HG03520 (cell line): Measurements from ENCODE around the gene RSPH4A.
A peak's percentile ranks its signal among the peaks of the same experiment; 100 is the strongest.
"Not testable (repeated sequence)": the region's sequence is repeated elsewhere in the genome, so short reads cannot be mapped to it uniquely, and the experiment has no call there.

Experiments used
- ATAC-seq: cut with Tn5 transposase; IDR thresholded peaks from one replicate; pipeline ENCODE4 v1.9.1; 2021; ENCODE audit warnings: mild to moderate bottlenecking, moderate library complexity; ENCODE audit not compliant: unreplicated experiment

Gene RSPH4A

DNA sequence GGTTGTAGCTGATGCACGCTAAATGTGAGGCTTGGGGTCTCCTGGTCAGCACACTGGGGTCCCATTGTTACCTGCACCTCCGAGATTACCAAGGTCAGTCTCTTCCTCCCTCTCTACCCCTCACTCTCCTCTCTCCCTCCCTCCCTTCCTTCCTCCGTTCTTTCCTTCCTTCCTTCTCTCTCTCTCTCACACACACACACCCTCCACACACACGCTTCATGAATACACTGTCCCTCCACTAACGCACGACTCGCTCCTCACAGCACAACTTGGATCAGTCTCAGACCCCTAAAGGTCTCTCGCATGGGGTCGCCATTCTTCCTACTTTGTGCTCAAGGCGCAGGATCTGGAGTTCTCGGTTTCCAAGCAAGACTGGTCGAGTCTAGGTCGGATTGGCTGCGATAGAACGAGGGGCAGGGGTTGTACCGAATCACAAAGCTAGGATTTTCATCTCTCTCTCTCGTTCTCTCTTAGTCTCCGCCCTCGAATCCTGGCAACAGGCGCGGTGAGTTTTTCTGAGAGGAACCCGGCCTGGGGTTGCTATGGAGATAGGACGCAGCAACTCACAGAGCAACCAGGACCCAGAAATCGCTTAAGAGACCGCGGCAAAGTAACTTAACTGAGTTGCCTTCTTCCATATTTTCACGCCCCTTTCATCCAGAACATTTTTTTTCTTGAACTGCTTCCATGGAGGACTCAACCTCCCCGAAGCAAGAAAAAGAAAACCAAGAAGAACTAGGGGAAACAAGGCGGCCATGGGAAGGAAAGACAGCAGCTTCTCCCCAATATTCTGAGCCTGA, at the start of gene RSPH4A:
Gene RSPH4A, plus strand, starts transcription at position 543 of the 800 bp plus-strand sequence. Its CDS starts 145 bp downstream, at position 688.
- peak; percentile 98 for ATAC-seq

DNA sequence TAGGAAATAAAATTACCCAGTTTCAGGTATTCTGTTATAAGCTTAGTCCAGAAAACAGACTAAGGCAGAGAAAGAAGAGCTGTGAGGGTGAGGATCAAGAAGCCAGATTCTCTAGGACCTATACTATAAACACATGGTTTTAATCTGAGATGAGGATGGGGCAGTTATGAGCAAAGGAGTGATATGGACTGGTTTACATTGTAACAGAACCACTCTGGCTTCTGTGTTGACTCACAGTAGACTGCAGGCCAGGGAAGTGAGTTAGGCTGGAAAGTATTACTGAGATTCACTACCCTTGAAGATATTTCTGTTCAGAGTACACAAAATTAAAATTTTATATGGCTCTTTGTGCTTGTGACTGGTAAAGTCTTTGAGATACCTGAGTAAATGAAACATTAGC, 48.2 kb upstream of the RSPH4A start:
- ATAC-seq, result no peak

DNA sequence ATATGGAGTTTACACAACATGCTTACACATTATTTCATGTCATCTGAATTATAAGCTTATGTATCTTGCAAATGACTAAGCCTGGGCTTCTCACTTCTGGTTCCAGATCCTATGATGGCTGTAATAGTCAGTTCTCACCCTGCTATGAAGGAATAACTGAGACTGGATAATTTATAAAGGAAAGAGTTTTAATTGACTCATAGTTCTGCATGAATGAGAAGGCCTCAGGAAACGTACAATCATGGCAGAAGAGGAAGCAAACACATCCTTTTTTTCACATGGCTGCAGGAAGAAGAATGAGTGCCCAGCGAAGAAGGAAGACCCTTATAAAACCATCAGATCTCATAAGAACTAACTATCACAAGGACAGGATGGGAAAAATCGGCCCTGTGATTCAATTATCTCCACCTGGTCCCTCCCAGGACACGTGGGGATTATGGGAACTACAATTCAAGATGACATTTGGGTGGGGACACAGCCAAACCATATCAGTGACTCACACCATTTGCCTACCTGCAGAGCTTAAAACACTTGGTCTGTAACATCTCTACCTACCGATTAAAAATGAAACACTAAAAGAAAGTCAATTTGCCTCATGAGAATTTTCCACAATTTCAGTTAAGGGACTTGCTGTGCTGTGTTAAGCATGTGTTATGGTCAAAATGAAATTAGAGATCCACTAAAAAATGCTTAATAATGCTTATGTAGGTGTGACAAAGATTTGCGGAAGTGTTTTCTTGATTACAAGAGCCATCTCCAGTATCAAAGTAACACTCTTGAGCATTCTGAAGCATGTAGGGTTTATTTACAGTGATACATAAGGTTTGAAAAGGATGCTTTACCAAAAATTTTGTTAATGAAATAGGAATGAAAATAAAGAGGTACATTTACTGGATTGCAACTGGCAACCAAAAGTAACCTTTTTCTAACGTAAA, 47.2 kb upstream of the RSPH4A start:
- ATAC-seq, result no peak

DNA sequence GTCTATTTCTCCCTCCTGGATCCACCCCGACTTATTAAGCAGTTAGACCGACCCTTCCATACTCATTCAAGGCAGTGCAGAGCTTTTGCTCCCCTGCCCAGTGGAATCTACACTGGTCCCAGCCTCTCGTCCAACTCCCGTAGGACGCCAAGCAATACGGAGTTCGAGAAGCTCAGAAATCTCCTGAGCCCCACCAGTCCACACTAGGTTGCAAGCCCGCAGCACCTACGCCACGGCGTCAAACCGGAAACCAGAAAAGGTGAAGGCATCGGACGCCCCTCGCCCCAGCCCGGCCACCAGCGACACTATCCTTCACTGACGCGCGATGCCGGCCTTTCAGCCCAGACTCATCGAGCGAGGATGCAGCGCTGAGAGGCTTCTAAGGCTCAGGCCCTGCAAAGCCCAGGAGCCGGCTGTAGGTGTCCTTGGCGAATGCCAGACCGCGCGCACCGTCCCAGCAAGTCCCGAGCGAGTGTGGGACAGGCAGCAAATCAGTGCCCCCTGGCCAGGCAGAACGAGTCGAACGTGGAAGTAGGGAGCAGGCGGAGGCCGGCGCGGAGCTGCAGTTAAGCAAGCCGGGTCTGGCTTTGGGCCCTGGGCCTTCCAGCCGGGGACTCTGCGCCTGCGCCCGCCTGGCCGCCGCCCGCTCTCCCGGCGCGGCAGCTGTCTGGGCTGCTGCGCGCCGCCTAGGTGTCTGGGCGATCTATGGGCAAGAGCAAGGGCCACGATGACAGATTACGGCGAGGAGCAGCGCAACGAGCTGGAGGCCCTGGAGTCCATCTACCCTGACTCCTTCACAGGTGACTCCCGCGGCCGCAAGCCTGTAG, 45.2 kb upstream of the RSPH4A start, which contains the start of gene RWDD1:
Gene RWDD1, plus strand, starts transcription at position 649 of the 827 bp plus-strand sequence. Its CDS starts 79 bp downstream, at position 728.
- peak; percentile 94 for ATAC-seq

DNA sequence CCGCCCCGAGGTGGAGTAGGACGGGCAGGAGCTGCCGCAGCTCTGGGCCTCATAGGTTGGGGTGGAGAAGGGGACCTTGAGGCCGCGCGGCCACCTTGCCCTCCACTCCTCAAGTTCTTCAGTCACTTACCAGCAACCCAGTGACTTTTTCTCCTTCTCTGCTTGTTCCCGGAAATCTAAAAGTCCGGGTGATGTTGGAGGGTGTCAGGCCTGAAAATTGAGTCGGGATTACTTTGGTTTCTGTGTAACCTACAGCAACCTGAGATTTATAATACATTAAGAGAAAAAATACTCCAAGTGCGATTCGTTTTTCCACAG, 44.6 kb upstream of the RSPH4A start:
- no peak for ATAC-seq

DNA sequence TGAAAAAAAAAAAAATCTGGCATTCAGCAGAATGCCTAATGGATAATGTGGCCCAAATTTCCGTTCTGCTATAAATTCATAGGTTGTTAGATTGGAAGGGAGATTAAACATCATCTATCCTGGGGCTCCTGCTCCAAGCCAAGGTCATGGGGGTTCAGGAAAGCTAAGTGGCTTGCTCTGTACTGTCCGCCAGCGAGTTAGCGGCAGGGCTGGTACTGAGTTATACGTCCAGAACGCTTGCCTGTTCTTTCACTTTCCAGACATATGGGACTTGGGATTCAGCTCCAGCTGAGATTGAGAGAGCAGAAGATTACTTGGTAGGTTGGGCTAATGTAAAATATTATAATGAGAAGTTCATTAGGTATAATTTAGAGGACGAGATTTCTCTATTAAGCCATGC, 44.1 kb upstream of the RSPH4A start:
- no peak for ATAC-seq

DNA sequence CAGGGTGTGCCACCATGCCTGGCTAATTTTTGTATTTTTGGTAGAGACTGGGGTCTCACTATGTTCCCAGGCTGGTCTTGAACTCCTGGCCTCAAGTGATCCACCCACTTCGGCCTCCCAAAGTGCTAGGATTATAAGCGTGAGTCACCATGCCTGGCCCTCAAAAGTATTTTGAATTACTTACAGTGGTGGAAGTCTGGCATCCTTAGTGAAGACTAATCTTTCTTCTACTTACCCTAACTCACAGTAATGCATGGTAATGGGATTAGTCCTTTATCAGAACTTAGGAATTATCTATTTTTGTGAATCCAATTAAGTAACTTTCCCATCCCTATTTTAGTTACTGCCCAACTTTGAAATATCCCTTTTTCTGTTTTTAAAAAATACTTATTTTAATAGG, 41.1 kb upstream of the RSPH4A start:
- no peak for ATAC-seq

DNA sequence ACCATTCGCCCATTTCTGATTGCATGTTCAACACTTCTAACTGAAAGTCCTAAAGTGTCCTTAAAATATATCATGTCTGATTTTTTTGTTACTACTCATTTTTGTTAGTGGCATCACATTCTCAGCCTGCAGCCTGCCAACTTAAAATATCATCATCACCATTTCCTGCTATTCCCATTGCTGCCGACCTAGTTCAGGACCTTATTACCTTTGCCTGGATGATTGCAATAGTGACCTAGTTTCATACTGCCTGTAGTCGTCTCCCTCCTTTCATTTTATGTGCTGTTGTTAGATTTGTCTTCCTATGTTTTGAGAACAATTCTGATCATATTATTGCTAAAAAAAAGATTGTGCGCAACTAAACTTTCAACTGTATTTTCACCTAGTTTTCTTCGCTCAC, 38.8 kb upstream of the RSPH4A start:
- ATAC-seq, result no peak

- no peak for ATAC-seq
Measured at GRCh38 chr6:116578335-116578734, 37.9 kb upstream of the RSPH4A start.

- no peak for ATAC-seq
Measured at GRCh38 chr6:116579143-116579542, 37.1 kb upstream of the RSPH4A start.

GRCh38 chr6:116580198-116580597, 36.1 kb upstream of the RSPH4A start:
- ATAC-seq, result no peak

DNA sequence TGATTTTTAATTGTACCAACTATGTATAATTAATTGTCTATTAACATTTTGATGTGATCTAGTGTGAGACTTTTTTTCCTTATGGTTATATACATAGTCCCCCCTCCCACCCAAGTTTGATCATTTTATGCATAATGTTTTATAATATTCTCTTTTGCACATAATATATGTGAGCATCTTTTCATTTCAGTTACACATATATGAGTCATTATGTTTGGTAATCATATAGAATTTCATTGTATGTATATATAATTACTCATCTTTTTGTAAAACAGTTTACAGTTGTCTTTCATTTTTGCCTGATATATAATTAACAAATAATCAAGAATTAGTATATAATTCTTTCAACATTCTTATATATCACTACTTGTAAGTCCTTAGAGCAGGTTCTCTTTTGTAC, 30.0 kb upstream of the RSPH4A start:
- ATAC-seq, result no peak

- ATAC-seq, result no peak
Measured at GRCh38 chr6:116586738-116587137, 29.5 kb upstream of the RSPH4A start.

- no peak for ATAC-seq
Measured at GRCh38 chr6:116595247-116595646, 21.0 kb upstream of the RSPH4A start.

DNA sequence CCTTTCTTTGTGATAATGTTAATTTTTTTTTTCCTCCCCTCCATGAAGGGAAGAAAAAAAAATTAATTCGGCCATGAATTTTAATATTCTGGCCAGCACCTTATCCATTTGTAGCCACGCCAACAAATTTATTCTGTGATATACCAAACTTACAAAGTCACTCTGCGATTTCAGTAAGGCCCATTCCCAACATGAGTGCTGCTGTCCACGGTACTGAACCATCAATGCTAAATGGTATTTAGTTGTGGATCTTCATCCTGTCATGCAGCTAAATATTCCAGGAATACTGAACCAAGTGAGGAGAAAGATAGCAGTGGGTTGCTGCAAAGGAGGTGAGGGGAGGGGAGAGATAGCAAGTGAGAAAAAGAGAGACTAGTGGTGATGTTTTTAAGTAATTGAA, 19.5 kb upstream of the RSPH4A start:
- no peak for ATAC-seq

GRCh38 chr6:116603916-116604315, 12.4 kb upstream of the RSPH4A start:
- not testable (repeated sequence) for ATAC-seq

- not testable (repeated sequence) for ATAC-seq
Measured at GRCh38 chr6:116604868-116605267, 11.4 kb upstream of the RSPH4A start.

GRCh38 chr6:116605935-116606334, 10.3 kb upstream of the RSPH4A start:
- no peak for ATAC-seq

DNA sequence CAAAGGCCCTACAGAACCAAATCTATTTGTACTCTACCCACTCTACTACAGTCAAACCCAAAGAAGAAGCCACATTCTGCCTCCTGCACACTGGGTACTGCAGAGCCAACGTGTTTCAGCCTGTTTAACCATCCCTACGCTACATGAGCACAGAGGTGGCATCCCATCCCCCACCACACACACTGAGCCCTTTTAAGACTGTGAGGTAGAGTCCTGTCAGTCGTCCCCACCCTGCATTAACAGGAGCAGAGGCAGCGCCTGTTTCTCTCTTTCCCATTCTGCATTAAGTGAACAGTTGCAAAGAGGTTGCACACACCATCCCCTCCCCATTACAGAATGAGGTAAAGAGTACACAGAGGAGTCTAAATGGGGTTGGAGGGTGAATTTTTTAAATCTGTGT, 5.2 kb upstream of the RSPH4A start:
- ATAC-seq, result no peak

DNA sequence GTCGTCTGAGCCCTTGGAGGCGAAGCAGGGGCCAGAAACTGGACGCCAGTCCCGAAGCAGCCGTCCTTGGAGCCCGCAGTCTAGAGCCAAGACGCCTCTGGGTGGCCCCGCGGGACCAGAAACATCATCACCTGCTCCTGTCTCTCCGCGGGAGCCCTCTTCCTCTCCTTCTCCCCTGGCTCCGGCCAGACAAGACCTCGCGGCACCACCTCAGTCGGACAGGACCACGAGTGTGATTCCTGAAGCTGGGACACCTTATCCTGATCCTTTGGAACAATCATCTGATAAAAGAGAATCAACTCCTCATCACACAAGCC, 416 bp downstream of the RSPH4A start:
- ATAC-seq, result no peak
